ENCODE data around the gene MAP4K3.
A peak's percentile ranks its signal among the peaks of the same experiment; 100 is the strongest.

MAP4K3 gene

GRCh38 chr2:39436592-39437521 lies at the start of gene MAP4K3:
Gene MAP4K3 (minus strand): TSS chr2:39437285. CDS start chr2:39436987, 298 bp downstream.
- peak; percentile 93 for DNase-seq (ENCODE audit: low spot score)

DNA sequence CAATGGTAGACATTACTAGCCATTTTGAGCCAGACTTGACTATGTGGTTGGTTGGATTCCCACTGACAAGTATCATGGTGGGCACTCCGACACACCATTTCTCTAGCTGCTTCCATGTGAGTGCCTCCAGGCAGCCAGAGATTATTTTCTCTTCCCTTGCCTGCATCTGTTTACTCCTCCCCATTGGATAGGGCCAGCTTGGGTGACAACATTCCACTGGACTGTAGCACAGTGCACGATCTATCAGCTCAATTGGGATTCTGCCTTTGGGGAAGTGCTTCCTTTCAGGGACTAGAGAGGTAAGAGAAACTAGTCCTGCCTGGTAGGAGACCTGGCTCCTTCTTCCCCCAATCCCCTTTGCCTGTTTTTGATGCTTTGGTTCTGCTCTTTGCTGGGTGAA lies 49.0 kb upstream of the MAP4K3 start:
- no peak for DNase-seq (ENCODE audit: low spot score)

DNA sequence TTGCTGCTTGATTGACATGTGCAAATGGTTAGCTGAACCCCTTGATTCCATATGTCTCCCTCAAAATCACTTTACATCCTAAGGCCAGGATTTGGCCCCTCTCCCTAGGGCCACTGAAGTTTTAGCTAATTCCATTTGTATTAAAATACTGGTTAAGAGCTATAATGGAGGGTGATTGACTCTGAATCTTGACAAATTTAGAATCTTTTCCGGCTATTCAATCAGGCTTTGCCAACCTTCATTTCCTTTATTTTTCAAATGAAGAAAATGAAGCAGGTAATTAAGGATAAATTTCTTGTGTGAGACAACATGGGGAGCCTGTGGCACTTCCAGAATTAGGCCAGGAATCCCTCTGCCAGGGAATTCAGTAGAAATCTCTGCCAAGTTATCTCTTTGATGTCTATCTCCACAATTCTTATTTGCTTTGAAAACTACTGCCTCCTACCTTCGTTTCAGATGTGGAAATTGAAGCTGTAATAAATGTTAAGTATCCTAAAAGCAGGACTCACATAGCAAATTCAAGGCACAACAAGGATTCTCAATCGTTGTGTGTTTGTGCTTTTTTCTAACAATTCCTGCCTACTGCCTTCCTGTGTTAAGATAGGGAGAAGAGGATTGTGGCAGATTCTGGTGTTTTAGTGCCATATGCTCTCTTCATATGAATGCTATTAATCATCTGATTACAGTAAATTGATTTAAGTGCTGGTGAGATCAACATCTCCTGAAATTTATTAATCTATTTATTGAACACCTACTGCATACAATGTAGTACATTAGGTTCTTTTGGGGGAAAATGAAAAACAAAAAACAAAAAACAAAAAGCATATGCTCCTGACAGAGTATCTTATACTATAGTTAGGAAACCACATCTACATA lies 47.8 kb upstream of the MAP4K3 start:
- peak; percentile 76 for DNase-seq (ENCODE audit: low spot score)

DNA sequence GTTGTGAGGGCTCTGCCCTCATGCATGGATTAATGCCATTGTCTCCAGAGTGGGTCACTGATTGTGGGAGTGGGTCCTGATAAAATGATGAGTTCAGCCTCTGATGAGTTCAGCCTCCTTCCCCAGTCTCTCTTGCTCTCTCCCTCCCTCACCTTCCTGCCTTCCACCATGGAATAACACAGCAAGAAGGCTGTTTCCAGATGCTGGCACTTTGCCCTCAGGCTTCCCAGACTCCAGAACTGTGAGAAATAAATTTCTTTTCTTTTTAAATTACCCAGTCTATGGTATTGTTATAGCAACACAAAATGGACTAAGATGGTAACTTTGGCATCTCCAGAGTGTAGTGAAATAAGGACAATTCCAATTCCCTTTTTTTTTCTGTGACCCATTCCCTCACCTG lies 47.1 kb upstream of the MAP4K3 start:
- DNase-seq (ENCODE audit: low spot score) = peak; percentile 50

- DNase-seq (ENCODE audit: low spot score) = no peak
These were observed 46.4 kb upstream of the MAP4K3 start for GRCh38 chr2:39483534-39483933.

- no peak for DNase-seq (ENCODE audit: low spot score)
These were observed 44.5 kb upstream of the MAP4K3 start for GRCh38 chr2:39481611-39482010.

GRCh38 chr2:39479696-39480095 lies 42.6 kb upstream of the MAP4K3 start:
- DNase-seq (ENCODE audit: low spot score) = no peak

GRCh38 chr2:39479053-39479670 lies 42.1 kb upstream of the MAP4K3 start:
- DNase-seq (ENCODE audit: low spot score) = no peak

DNA sequence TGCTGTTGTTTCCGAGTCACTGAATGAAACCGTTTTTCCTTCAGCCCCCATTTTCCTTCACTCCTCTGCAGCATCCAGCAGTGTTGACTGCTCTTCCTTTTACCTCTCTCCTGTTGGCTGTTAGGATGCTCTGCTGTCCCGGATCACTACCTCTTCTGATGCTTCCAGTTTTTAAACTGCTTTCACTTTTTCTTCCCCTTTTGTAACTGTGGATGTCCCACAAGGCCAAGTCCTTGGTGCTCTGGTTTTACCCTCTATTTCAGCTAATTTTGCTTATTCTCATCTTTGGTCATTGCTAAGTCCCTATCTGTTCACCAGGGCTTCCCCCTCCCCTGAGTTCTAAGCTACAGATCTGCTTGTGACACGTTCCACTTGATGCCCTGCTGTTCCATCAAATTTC lies 39.4 kb upstream of the MAP4K3 start:
- DNase-seq (ENCODE audit: low spot score) = no peak

DNA sequence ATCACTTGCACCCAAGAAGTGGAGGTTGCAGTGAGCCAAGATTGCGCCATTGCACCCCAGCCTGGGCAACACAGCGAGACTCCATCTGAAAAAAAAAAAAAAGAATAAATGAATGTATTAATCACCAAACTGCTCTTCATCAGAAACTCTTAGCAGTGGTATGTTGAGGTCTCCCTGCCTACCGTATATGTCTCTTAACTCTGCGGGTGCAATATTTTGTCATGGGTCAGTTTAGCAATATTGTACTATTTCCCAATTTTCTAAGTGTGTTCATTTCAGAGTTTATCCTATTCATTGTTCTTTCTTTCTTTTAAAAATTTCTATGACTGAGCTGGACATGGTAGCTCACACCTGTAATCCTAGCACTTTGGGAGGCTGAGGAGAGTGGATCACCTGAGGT lies 37.9 kb upstream of the MAP4K3 start:
- no peak for DNase-seq (ENCODE audit: low spot score)

DNA sequence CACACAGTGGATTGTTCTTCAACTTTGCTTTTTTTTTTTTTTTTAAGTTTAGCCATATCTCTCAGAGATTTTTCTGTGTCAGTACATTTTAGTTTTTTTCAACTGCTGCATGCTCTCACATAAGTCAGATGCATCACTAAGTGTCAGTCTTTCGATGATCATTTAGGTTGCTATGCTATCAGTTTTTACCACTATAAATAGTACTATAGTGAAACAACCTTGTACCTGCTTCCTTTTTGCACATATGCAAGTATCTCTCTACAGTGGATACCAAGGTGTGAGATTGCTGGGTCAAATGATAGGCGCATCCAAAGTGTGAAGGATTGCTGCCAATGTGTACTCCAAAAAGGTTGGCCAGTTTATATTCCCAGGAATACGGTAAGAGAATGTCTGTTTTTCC lies 33.5 kb upstream of the MAP4K3 start:
- no peak for DNase-seq (ENCODE audit: low spot score)

DNA sequence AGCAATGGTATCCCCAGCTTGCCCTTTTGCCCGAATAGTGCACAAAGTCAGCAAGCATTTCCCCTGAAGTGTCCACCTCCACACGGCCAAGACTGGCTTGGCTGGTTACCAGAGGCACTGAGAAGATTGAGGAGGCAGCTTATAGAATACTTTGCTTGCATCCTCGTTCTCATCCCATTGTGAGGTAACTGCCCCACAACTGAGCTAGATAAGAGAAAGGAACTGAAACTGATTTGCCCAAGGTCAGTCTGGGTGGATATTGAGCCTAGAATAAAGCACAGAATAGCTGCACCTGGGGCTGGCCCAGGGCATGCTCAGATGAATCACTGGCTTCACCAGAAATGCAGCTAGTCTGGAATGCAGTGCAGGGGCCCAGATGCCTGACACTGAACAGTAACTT lies 32.7 kb upstream of the MAP4K3 start:
- DNase-seq (ENCODE audit: low spot score) = peak; percentile 28

- no peak for DNase-seq (ENCODE audit: low spot score)
These were observed 31.7 kb upstream of the MAP4K3 start for GRCh38 chr2:39468579-39469451.

DNA sequence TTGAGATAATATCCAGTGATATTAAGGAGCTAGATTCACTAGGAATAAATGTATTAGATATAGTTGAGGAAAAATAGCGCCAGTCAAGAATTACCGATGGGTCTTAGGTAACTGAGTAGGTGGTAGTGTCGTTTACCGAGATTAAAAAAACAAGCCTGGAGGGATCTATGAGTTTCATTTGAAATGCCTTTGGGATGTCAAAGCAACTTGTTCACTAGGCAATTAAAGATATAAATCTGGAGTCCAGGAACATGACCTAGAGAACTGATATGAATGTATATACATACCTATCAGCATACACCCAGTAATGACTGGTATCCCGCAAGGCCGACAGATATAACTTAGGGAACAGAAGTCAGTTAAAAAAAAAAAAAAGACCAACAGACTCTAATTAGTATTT lies 29.2 kb upstream of the MAP4K3 start:
- DNase-seq (ENCODE audit: low spot score) = no peak

- DNase-seq (ENCODE audit: low spot score) = no peak
These were observed 27.8 kb upstream of the MAP4K3 start for GRCh38 chr2:39464864-39465263.

DNA sequence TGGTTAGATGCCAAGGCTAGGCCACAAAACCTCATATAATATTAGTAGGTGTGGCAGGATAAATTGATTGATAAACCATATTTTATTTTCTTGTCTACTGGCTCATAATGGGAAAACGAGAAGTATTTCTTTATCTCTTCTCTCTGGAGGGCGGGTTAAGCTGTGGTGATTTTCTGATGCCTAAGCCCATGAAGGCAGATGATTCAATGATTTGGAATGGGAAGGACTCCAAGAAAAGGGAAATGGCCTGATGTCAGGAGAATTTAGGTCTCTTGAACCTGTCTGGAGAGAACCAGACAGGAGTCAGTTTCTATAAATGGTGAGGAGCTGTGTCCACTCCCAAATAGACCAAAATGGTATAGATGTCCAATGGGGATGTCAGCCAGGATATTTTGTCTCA lies 18.7 kb upstream of the MAP4K3 start:
- no peak for DNase-seq (ENCODE audit: low spot score)

DNA sequence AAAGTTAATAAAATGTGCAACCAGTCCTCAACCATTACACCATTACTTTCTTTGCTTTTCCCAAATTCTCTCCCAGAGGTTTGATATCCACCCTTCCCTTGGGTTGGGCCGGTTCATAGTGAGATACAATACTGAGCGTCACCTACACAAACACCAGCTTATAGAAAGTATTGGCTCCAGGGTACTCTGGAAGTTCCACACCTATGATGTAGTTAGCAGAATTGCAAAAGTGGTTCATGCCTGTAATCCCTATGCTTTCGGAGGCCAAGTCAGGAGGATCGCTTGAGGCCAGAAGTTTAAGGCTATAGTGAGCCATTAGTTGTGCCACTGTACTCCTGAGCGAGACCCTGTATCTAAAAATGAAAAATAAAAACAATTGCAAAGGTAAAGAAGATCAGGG lies 15.3 kb upstream of the MAP4K3 start:
- no peak for DNase-seq (ENCODE audit: low spot score)

GRCh38 chr2:39451954-39452353 lies 14.9 kb upstream of the MAP4K3 start:
- no peak for DNase-seq (ENCODE audit: low spot score)

DNA sequence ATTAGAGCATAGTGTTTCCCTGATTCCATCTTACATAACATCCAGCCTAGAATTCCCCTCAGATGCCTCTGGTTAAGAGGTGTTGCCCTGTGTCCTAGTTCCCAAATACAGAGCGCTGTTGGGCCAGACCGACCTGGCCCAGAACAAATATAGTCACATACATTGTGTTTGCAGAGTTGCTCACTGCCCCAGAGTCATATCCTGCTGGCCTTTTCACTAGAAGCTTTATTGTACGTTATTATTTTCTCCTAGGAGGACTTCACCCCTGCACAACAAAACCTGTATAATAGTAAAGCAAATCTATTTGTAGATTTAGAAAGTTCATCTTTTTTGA lies 11.1 kb upstream of the MAP4K3 start:
- DNase-seq (ENCODE audit: low spot score) = no peak

- no peak for DNase-seq (ENCODE audit: low spot score)
These were observed 10.4 kb upstream of the MAP4K3 start for GRCh38 chr2:39447266-39448168.

DNA sequence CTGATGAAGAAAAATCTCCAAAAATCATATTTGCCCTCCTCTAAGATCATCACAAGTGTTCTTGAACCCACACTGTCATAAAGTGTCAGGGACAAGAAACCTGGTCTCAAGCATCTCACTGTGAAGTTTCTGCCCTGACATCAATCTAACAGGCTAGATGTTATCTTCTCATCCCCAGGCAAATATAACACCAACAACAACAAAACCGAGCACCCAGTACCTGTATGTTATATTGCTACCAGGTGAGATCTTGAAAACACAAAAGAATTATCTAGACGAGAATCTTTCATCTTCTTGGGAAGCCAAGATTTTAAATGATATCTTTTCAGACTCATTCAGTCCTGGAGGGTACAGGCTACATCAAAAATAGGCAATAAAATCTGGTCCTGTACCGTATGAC lies 8.8 kb upstream of the MAP4K3 start:
- no peak for DNase-seq (ENCODE audit: low spot score)
